HG03378 (cell line): ENCODE measurements around the gene ALK.

ENCODE experiments used
- ATAC-seq: cut with Tn5 transposase; IDR thresholded peaks from one replicate; pipeline ENCODE4 v1.9.1; 2021; ENCODE audit warnings: mild to moderate bottlenecking, moderate library complexity; ENCODE audit not compliant: unreplicated experiment

Gene ALK

DNA sequence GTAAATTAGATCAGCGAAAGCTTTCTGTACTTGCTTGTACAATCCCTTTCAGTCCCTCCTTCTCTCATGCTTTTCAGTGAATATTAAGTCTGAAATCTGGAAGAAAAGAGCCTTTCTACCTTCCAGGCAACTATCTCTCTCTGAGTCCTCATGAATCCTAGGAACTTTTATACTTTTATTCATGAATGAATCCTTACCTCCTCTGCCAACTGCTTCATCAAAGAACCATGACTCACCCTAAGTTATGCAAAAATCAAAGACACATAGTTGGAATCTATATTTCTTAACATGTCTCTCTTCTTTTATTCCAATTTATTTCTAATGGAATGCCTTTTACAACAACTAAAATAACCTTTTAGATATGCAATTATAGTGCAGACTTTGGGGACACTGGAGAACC, 412.0 kb downstream of the ALK start:
- no peak for ATAC-seq

DNA sequence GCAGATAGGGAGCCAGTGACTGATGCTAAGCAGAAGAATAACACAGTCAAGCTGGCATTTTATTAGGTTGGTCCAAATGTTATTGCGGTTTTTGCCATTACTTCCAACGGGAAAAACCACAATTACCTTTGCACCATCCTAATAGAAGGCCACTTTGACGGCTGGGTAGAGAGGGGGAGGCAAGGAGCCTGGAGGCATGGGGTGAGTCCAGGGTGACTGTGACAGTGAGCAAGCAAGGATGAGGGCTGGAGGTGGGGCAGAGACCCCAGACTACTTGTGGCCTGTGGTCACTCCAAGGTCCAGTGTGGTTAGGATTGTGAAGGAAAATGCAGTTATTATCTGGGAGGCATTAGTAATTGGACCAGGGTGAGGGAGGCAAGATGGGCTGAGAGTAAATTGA, 416.6 kb downstream of the ALK start:
- ATAC-seq: no peak

DNA sequence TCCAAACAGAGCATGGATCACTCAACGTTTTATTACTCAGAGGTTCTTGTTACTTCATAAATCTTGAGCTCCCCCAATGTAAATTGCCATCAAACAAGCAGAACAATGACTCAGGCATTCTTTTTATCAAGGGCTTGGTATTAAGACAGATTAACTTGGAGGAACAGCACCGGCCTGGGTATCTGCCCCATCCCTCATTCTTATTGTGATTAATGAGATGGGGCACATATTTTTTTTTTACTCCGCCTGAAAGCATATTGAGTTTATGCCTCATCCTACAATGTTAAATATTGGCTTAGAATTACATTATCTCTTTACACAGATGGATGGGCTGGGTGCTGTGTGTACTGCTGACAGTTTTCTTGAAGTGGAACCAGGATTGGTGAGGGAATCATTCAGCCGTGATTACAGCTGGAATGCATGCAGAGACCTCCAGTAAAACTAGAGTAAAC, 418.9 kb downstream of the ALK start:
- ATAC-seq: no peak

DNA sequence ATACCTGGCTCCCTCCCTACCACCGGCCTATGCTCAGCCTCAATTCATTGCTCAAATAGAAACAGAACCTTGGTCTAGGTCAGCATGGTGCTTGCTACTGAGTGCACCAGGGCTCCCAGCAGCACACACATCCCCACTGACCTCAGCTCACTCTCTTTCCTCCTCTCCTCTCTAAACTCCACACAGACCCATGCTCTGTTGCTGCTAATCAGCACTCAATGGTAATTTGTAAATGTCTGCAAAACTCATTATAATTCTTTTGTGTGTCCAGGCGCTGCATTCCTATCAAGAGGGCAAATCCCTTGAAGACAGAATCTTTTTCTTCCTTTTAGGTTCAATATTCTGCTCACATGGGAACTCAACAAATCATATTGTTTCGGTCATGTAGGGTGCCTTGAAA, 424.0 kb downstream of the ALK start:
- no peak for ATAC-seq

DNA sequence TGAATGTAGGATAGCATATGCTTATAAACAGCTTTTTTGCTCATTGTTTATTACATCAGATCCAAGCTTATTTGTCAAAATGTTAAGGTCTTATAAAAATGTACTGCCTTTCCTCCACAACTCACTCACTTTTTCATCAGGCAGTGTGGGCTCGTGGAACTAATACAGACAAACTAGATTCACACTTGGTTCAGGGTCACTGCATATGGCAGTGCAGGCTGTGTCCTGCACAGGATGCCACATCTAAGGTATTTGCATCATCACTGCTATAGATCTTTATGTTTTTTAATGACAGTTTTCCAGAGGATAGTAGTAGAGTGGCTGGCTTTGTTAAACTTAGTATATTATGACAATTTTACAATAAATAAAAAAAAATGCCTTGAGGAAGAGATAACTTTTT, 425.2 kb downstream of the ALK start:
- no peak for ATAC-seq

DNA sequence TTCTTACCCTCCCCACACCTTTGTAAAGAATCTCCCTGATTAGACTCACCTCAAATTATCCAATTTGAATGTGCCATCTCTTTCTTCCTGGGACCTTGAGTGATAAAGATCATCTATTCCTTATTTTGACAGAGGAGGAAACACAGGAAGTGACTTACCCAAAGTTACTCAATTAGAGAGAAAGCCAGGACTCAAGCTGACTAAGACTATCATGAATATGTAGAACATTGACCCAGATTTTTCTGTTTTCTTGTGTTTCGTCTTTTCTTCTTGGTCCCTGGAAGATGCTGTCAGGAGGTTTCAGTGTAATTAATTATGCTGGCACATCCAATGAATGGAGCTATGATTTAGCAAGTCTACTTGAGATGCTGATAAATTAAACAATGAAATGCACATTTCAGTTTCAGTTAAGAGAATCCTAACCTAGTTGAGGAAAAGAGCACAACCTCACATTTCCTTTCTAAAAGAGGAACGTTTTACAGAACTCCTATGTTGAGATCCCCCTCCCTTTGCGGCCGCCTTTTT, 425.8 kb downstream of the ALK start:
- ATAC-seq: no peak

DNA sequence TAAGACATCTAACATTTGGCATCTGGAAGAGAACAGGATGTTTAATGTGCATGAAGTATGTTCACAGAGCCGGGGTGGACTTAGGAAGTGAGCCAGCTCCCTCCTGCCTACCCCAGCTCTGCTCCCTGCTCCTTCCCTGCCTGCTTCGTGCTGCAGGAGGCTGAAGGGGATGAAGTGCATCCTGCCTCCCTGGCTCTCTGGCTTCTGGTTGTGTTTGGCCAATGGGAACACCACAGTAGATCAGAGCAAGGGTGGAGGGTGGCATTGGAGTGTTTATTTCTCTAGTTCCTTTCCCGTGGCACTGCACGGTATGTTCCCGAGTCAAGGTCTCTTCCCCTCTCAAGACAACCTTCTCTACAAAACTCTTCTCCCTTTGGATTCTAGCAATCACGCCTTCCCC, 426.3 kb downstream of the ALK start:
- no peak for ATAC-seq

DNA sequence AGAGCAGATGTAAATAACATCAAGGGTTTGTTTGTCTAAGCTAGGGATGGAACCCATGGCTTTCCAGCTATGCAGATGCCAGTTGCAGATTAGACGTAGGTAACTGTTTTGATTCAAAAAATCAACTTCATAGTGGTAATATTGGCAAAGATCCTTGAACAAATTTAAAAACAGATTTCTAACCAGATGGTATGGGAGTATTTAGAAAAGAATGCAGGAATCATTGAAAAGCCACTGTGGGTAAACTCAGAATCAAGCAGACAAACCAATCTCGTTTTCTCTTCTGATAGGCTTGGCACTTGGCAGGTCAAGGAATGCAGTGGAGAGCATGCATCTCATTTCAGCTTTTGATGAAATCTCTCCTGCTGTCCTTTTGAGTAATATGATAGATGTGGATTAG, 428.7 kb downstream of the ALK start:
- ATAC-seq: no peak

DNA sequence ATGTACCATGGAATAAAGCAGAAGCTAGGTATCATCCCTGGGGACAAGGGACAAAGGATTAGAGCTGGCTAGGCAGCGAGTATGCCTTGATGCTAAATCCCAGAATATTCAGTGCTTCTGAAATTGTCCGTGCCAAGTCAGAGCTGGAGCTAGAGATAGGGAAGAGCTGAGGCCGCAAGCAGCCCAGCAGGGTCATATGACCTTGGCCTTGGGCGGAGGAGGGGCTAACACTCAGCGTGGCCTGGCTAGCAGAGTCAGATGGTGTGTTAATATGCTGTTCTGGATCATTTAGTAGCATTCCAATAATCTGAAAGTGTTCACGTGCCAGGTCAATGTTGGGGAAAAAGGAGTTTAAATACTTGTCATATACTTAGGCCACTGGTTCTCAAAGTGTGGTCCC, 431.3 kb downstream of the ALK start:
- ATAC-seq: no peak

DNA sequence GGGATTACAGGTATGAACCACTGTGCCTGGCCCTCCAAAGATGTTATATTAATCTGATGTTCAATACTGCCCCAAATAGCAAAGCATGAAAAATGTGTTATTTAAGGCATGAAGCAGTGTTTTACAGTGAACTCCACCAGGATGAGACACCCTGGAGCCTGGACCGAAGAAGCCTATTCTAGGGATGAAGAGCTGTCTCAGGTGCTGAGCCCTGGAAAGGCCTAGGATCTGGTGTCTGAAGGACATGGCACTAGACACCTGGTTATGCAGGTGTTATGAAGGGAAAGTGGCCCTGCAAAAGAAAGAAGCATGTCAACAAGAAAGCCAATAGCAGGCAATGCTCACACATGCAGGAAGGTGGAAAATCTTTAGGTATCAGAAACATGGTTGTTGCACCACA, 431.8 kb downstream of the ALK start:
- ATAC-seq: no peak

DNA sequence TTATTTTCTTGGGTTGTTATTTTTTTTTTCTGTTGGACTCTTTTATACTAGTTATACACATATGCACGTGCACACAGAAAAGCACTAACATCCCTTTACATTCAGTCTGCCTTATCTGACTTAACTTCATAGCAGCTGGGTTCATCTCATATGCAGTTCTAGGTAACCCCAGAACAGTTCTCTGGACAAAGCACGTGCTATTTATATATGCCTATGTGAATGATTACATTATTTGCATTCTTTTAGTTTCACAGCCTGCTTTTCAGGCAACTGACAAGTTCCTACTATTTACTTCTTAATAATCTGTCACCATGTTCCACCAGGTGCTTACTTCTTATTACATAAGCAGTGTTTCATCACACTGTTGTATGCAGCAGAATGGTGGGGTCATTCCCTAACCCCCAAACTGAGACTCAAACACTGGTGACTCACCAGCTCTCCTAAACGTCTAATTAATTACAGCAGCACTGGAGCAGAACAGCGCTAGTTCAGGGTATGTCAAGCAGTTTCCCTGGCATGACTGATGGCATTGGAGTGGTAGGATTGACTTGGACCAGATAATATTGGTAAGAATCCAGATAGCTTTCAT, 433.3 kb downstream of the ALK start:
- no peak for ATAC-seq

DNA sequence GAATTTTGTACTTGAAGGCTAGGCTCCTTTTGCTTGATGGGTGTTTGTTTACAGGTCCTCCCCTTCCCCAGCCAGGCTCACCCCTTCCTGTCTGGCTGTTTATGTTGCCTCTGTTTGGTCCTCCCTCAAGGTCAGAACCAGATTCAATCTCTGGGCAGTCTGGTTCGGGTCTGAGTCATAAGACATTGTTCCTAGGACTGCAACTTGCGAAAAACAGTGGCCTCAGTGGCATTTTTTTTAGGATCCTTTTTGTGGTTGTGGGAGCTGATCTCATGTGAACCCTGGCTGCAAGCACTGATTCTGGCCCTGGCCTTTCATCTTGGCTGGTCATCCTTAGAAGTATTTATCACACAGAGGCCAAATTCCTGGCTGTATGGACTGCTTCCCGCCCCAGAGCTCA, 435.8 kb downstream of the ALK start:
- no peak for ATAC-seq

DNA sequence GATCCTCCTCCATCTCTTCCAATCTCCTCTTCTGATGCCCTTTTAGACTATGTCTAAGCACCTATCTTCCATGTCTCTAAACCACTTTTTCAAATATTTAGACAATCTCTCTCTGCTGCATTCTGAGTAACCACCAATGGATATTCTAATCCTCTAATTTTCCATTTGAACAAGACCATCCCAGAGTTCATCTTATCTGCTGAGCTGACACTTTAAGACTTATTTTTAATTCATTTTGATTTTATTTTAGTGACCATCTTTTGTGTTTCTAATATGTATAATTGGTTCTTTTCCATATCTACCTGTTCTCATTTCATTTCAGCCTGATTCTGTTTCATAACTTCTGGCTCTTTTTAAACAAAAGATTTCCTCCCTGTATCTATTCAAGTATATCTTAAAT, 436.3 kb downstream of the ALK start:
- ATAC-seq: no peak

DNA sequence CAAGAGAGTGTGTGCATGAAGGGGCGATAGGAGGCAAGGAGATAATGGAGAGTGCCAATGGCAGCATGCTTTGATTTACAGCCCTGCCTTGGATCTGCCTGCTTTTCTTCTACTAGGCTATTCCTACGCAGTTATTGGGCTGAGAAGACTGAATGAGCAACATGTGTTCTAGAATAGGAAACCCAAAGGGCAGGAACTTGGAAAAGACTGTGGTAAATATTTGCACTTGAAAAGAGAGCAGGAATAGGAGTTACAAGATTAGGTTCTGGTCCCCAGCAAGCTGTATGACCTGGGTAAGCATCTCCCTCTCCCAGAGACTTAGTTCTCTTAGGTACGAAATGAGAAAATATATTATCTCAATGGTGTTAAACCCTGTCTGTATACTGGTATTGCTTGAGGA, 438.5 kb downstream of the ALK start:
- no peak for ATAC-seq

DNA sequence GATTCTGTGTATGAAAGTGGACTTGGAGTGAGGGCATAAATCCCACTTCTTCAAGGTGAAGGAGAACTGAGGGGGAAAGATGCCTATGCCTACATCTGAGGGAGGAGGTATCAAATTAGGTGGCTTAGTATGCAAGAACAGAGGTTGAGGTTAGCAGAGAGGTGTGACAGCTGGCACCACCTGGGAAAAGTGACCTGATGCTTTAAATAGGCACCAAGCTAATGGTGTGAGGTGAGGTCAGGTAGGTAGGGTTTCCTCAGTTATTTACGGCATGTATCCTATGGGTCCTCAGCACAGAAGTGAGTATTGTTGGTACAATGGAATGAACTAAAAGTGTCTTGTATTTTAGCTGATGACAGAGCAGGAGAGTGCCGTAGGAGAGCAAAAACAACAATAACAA, 439.0 kb downstream of the ALK start:
- no peak for ATAC-seq

DNA sequence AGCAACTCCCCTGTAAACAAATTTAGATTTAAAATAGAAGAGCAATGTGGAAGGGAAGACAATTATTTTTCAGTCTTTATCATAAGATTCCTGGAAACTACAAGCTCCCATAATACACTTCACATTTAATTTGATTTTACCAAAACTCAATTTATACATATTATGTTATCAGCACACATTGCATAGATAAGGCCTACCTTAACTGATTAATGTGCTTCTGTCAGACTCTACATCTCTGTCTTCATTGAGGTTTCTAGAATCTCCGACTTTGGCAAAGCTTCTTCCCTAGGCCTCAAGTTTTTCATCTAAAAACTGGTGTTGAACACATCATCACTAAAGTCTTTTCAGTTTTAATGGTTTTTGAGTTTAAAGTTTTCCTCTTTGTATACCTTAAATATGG, 440.1 kb downstream of the ALK start:
- no peak for ATAC-seq

DNA sequence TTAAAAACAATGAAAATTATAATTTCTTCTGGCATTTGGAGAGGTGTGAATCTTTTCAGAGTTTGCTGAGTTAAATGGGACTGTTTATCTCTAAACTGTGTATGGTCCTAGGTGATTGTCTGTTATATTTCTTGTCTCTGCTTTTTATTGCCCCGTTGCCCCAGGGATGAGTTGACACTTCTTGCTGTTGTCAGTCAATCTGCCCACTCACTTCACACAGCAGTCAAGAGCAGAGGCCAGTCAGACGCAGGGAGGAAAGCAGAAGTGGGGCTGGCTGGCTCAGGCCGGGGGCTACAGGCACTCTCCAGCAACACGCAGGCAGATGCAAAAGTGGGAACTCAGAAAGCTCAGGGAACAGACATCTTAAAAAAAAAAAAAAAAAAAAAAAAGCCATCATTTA, 441.0 kb downstream of the ALK start:
- ATAC-seq: no peak

DNA sequence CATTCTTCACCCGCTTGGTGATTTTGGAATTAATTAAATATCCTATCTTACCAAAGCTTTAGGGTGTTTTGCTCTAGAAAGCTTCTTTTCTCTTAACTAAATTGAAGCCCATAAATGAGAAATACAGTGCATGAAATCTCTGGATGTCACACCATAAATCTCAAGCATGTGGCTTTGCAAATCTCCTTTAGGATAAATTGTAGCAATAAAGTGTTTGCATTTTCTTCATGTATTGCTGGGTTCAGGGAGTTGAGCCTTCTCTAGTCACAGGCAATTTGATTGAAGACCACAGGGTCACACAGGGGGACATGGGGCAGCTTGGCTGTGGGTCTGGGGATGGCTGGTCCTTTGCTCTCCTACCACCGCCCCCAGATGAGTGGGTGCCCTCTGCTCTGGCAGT, 442.0 kb downstream of the ALK start:
- ATAC-seq: no peak

DNA sequence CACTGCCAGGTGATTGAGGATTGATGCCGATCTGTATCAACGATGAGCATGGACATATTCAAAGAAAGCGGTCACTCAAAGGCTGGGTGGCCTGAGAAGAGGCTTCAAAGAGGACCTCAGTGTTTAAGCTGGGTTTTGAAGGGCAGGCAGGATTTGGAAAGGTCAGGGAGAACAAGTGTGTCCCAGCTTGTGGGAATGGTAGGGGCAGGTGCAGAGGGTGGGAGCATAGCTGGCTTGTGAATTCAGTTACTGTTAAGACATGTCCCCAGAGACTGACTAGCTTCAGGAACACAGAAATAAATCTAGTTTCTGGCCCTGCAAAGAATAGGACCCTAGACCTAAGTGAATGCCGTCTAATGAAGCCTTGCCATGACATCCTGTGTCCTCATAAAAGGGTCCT, 442.7 kb downstream of the ALK start:
- no peak for ATAC-seq

DNA sequence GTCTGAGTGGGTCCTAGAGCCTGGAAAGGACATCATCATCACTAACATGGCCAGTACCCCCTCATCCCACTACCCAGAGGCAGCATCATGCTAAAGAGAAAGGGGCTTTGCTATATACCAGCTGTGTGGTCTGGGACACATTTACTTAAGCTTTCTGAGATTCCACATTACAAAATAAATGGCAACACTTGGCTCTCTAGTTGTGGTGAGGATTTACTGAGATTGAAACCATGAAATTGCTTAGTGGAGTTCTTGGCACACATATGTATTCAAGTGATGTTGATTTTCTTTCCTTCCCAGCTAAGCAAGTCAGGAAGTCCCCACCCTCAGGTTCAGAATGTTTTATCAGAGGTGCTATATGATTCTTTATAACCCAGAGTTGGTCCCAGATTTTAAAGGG, 444.2 kb downstream of the ALK start:
- ATAC-seq: no peak

DNA sequence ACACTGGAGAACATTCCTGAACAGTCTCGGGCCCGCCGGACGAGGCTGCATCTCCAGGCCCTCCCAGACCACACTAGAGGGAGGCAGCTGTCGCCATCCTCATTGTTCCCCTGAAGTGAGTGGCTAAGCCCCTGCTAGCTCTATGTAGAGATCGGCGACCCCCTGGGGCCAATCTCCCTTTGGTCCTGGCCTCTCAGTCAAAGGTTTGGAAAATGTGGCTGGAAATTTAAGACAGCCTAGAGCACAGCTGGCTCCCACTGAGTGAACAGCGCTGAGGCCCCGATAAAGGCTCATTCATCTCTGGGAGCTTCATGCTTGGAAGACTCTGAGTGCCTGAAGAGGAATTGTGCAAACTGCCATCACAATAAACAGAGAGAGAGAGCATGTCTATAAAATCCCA, 445.9 kb downstream of the ALK start:
- no peak for ATAC-seq

DNA sequence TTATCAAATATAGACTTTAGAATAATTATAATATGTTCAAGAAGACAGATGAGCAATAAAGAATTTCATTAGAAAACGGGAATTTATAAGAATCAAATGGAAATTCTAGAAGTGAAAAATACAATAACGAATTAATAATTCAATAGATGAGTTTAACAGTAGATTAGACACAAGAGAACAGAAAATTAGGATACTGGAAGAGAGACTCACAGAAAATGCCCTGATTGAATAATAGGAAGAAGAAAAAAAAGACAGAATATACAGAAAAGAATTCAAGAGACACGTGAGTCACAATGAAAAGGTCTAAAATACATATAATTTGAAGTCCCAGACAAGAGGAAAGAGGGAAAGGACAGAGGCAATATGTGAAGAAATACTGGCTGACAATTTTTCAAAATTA, 451.4 kb downstream of the ALK start:
- ATAC-seq: no peak

DNA sequence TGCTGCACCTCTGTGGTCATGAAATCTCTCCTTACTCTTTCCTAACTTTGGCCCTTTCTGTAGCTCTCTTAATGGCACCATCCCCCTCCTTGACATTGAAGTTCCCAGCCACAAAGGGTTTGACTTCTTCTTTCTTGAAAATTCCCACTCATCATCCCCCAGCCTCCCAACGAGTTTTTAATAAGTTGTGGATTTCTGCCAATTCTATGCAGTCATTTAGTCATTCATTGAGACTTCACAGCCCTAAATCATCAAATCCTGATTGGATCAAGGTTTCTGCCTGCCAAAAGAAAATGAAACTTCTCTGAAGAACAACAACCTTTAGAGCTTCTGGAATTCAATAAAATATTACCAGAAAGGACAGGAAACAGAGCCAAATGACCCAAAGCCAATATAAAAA, 451.9 kb downstream of the ALK start:
- ATAC-seq: no peak
